HG03196 (cell line): ENCODE measurements around the gene TNNI3K.
"Not testable (repeated sequence)": the region's sequence is repeated elsewhere in the genome, so short reads cannot be mapped to it uniquely, and the experiment has no call there.

Experiments
- ATAC-seq: cut with Tn5 transposase; IDR thresholded peaks from one replicate; pipeline ENCODE4 v1.9.1; 2021; ENCODE audit not compliant: unreplicated experiment

Gene TNNI3K

DNA sequence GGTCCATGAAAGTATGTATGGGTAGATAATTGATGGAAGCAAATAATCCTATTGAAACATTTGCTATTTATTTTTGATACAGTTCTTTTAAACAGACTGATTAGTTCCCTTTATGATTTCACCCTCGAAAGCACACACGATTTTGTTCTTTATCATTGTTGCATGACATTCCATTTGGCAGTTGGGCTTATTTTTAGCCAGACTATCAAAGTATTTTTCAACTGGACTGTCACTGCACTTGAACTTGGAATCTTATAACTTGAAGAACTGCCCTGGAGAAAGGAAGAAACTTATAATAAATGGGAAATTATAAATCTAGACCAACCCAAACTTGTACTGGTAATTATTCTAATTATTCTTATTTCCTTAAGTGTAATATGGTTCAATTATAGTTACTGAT, at the start of gene TNNI3K:
TSS of gene TNNI3K (plus strand) at position 235 of the 400 bp plus-strand sequence. CDS start at position 300, 65 bp downstream.
- ATAC-seq, result no peak

GRCh38 chr1:74193908-74194307, 41.3 kb upstream of the TNNI3K start:
- ATAC-seq, result no peak

DNA sequence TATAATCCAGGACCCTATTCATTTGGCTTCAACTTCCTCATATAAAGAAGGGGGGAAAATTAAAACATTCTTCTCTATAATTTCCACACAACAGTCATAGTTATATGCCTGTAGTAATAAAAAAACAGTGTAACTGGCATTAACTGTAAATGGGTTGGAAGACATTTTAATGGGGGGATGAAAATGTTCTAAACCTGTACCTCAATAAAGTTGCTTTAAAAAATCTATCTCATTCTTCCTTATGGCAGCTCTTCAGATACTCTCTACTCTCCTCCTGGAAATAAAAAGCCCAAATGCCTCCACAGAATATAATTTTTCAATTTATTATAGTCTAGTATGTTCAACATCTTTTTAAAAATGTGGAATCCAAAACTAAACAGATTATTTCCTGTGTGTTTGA, 39.8 kb upstream of the TNNI3K start:
- ATAC-seq, result no peak

- ATAC-seq, result no peak
Measured at GRCh38 chr1:74197255-74197654, 37.9 kb upstream of the TNNI3K start.

GRCh38 chr1:74197657-74198552, 37.3 kb upstream of the TNNI3K start, which contains the start of the genes FPGT and LRRIQ3:
Gene FPGT, plus strand, starts transcription at chr1:74198242. Its CDS starts 37 bp downstream, at chr1:74198279.
Gene LRRIQ3, minus strand, starts transcription at chr1:74198176. Its CDS starts 14,492 bp downstream, at chr1:74183684.
- peak; percentile 97 for ATAC-seq

- no peak for ATAC-seq
Measured at GRCh38 chr1:74199504-74199903, 35.7 kb upstream of the TNNI3K start.

DNA sequence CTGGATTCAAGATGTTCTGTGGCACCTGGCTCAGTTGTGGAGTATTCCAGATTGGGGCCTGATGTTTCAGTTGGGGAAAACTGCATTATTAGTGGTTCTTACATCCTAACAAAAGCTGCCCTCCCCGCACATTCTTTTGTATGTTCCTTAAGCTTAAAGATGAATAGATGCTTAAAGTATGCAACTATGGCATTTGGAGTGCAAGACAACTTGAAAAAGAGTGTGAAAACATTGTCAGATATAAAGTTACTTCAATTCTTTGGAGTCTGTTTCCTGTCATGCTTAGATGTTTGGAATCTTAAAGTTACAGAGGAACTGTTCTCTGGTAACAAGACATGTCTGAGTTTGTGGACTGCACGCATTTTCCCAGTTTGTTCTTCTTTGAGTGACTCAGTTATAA, 29.9 kb upstream of the TNNI3K start:
- ATAC-seq, result no peak

GRCh38 chr1:74215229-74215628, 20.0 kb upstream of the TNNI3K start:
- ATAC-seq, result no peak

GRCh38 chr1:74222701-74223100, 12.5 kb upstream of the TNNI3K start:
- no peak for ATAC-seq

DNA sequence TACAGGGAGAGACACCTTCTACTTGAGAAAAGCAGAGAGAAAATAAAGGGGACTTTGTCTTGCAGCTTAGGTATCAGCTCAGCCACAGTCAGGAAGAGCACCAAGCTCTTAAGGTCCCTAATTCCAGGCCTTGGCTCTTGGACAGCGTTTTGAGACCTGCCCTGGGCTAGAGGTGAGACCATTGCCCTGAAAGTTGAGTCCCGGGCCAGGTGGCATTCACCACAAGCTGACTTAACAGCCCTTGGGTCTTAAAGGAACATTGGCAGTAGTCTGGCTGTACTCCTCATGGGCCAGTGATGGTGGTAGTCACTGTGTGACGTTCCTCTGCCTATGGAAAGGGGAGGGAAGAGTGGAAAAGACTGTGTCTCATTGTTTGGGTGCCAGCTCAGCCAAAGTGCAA, 11.7 kb upstream of the TNNI3K start:
- no peak for ATAC-seq

DNA sequence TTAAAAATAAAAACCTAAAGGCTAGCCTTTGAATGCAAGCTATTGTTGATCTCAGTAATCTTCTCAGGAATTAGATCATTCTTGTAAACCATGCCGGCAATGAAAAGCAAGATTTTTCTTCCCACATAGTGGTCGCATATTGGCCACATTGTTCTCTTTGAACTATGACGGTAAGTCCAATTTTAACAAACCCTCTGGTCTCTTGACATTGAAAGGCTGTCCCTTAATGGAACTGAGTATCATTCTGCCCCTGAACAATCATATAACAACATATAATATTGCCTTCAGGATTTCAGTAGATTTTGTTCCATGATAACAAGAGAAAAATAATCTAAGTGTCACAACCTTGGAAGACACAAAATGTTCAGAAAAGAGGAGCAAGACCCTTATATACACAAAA, 1.3 kb downstream of the TNNI3K start:
- ATAC-seq, result no peak

DNA sequence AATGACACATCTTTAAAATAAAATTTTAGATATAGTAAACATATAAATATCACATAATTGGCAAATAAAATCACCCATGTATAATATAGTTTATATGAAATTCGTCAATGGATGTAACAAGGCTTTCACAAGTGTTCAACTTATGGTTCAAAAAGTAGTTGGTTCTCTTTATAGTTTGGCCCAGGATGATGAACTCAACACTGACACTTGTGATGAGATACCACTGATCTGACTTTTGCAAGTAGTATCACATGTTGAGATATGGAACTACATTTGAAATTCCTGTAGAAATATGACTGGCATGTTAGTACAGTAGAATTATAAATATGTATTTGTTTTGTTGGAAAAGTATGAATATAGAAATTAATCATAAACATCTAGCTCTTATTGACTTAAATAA, 1.8 kb downstream of the TNNI3K start:
- ATAC-seq, result no peak

GRCh38 chr1:74237787-74238186, 2.6 kb downstream of the TNNI3K start:
- ATAC-seq, result no peak

- ATAC-seq, result no peak
Measured at GRCh38 chr1:74245168-74245772, 10.1 kb downstream of the TNNI3K start.

DNA sequence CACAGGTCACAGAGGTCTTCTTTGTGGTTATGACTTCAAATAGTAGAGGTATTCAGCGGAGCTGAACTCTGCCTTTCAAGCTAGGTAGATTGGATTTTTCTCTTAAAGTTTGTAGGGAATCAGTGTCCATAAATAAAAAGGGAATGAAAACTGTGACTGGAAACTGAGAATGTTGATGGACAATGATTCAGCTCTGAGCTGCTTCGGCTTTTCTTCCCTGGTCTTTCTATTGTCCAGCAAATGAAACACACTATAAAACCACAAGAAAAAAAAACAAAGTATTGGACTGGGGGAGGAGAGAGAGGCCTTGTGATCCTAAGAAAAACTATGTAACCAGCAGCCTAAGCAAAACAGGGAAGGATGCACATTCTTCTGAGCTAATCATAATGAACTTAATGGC, 11.1 kb downstream of the TNNI3K start:
- no peak for ATAC-seq

DNA sequence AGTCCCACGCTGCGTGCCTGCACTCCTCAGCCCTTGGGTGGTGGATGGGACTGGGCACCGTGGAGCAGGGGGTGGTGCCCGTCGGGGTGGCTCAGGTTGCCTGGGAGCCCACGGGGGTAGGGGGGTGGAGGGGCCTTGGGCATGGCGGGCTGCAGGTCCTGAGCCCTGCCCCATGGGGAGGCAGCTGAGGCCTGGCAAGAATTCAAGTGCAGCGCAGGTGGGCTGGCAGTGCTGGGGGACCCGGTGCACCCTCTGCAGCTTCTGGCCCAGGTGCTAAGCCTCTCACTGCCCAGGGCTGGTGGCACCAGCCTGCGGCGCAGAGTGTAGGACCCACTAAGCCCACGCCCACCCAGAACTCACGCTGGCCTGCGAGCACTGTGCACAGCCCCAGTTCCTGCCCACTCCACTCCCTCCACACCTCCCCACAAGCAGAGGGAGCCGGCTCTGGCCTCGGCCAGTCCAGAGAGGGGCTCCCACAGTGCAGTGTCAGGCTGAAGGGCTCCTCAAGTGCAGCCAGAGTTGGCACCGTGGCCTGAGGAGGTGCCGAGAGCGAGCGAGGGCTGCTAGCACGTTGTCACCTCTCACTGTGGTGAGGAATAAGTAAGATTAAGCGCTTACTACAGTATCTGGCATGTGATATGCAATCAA, 12.8 kb downstream of the TNNI3K start:
- no peak for ATAC-seq

GRCh38 chr1:74253243-74253824, 18.1 kb downstream of the TNNI3K start:
- ATAC-seq, result not testable (repeated sequence)

GRCh38 chr1:74266001-74266400, 30.8 kb downstream of the TNNI3K start:
- no peak for ATAC-seq

DNA sequence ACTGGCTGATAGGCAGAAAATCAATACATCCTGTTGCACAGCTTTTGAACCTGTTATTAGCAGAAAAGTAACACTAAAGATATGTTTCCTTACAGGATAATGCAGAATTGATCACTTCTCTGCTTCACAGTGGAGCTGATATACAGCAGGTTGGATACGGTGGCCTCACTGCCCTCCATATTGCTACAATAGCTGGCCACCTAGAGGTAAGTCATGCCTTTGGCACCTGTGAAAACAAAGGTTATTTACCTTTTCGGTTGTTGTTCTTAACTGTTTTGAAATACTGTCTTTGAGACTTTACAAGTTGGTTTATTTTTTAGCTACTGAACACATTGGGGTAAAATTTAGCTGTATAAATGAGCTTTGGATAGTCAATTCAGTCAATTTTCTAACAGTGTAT, 36.3 kb downstream of the TNNI3K start:
- no peak for ATAC-seq

- ATAC-seq, result no peak
Measured at GRCh38 chr1:74280642-74281396, 45.6 kb downstream of the TNNI3K start.

DNA sequence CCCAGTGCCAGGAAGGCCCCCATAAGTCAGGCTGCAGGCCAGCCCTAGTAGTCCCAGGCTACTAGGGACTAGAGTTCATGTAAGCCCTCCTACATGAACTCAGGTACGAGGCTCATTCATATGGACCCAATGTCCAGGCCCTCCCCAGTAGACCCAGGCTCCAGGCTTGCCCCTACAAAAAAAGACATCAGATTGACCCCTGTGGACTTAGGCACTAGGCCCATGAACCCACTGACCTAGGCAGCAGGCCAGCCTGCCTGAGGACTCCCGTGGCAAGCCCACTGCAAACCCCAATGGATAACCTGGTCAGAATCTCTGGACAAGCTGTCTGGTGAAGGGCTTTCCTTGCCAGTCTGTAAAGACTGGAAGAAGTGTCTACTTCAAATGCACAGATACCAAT, 51.2 kb downstream of the TNNI3K start:
- ATAC-seq, result no peak
